HG02759 (cell line): ENCODE results near the gene FAM114A1.
"Not testable (repeated sequence)": the region's sequence is repeated elsewhere in the genome, so short reads cannot be mapped to it uniquely, and the experiment has no call there.

Experiments used
- ATAC-seq: cut with Tn5 transposase; IDR thresholded peaks from one replicate; pipeline ENCODE4 v1.9.1; 2021; ENCODE audit warnings: mild to moderate bottlenecking, moderate library complexity; ENCODE audit not compliant: unreplicated experiment

FAM114A1 gene

GRCh38 chr4:38959248-38959647 lies 91.6 kb downstream of the FAM114A1 start:
- not testable (repeated sequence) for ATAC-seq

GRCh38 chr4:38964942-38965775 lies 97.6 kb downstream of the FAM114A1 start:
- no peak for ATAC-seq

GRCh38 chr4:38965866-38966265 lies 98.3 kb downstream of the FAM114A1 start:
- ATAC-seq = no peak

GRCh38 chr4:38967260-38968095 lies 99.9 kb downstream of the FAM114A1 start:
- ATAC-seq = no peak

- no peak for ATAC-seq
Observed at GRCh38 chr4:38968668-38969067, 101.1 kb downstream of the FAM114A1 start.

- ATAC-seq = no peak
Observed at GRCh38 chr4:38976308-38976707, 108.7 kb downstream of the FAM114A1 start.

- no peak for ATAC-seq
Observed at GRCh38 chr4:38979081-38979480, 111.5 kb downstream of the FAM114A1 start.

- ATAC-seq = no peak
Observed at GRCh38 chr4:38979511-38980230, 112.1 kb downstream of the FAM114A1 start.

GRCh38 chr4:38980903-38981676 lies 113.5 kb downstream of the FAM114A1 start:
- ATAC-seq = no peak

- no peak for ATAC-seq
Observed at GRCh38 chr4:38982361-38983095, 114.9 kb downstream of the FAM114A1 start.

GRCh38 chr4:38983291-38983690 lies 115.7 kb downstream of the FAM114A1 start:
- no peak for ATAC-seq

GRCh38 chr4:38983787-38984598 lies 116.4 kb downstream of the FAM114A1 start:
- ATAC-seq = no peak

- ATAC-seq = no peak
Observed at GRCh38 chr4:38985410-38986100, 117.9 kb downstream of the FAM114A1 start.

GRCh38 chr4:38987491-38987890 lies 119.9 kb downstream of the FAM114A1 start:
- no peak for ATAC-seq

- not testable (repeated sequence) for ATAC-seq
Observed at GRCh38 chr4:38988353-38988752, 120.7 kb downstream of the FAM114A1 start.

GRCh38 chr4:38989487-38989886 lies 121.9 kb downstream of the FAM114A1 start:
- ATAC-seq = no peak

- ATAC-seq = no peak
Observed at GRCh38 chr4:38990241-38990640, 122.6 kb downstream of the FAM114A1 start.

GRCh38 chr4:38993683-38994082 lies 126.1 kb downstream of the FAM114A1 start:
- ATAC-seq = no peak
